ENCODE data around the gene AK1. TPM values are rescaled to one million over a fixed set of nuclear protein-coding genes. Genes with fewer than 3 reads are reported as not detected.

The AK1 gene
- total and polyA plus RNA-seq, 2 of the 13 experiments (the other 11 are each of a cell fraction or from before 2014, with no cell fraction given) = 19.1 to 32.8 TPM

GRCh38 chr9:127921557-127922120, 44.2 kb upstream of the AK1 start (continued):
- no peak for TF ChIP-seq ZHX1 (CRISPR knock-in tag; IDR thresholded peaks at IDR 0.05; ENCODE audit: low read depth)
- TF ChIP-seq SAP130 (CRISPR knock-in tag; IDR thresholded peaks at IDR 0.05; ENCODE audit: low read depth) = 0 out of 2 replicates have a peak, but pooled peaks have one; percentile 24
- peak; percentile 98 for TF ChIP-seq STAG1 (CRISPR knock-in tag; IDR thresholded peaks at IDR 0.05)
- 0 out of 2 replicates have a peak, but pooled peaks have one; percentile 45 for TF ChIP-seq MEIS1 (CRISPR knock-in tag; IDR thresholded peaks at IDR 0.05; ENCODE audit: borderline replicate concordance)
- TF ChIP-seq XRCC5 (optimal IDR thresholded peaks at IDR 0.05; ENCODE audit: low read length) = peak; percentile 47
- TF ChIP-seq ZNF598 (CRISPR knock-in tag; IDR thresholded peaks at IDR 0.05; ENCODE audit: borderline replicate concordance) = 0 out of 2 replicates have a peak, but pooled peaks have one; percentile 22
- no peak for TF ChIP-seq GRHL1 (CRISPR knock-in tag; conservative IDR thresholded peaks at IDR 0.05)
- no peak for TF ChIP-seq ZNF781 (CRISPR knock-in tag; IDR thresholded peaks at IDR 0.05; ENCODE audit: borderline replicate concordance, not compliant biosample characterization)
- peak; percentile 97 for TF ChIP-seq ZNF629 (CRISPR knock-in tag; conservative IDR thresholded peaks at IDR 0.05)
- peak; percentile 68; the same call in 1 of the 2 replicates for TF ChIP-seq DZIP1 (CRISPR knock-in tag; IDR thresholded peaks at IDR 0.05)
- TF ChIP-seq ELF1 (CRISPR knock-in tag; IDR thresholded peaks at IDR 0.05) = 0 out of 2 replicates have a peak, but pooled peaks have one; percentile 29
- TF ChIP-seq ELK4 (CRISPR knock-in tag; IDR thresholded peaks at IDR 0.05; ENCODE audit: borderline replicate concordance) = no peak
- no peak for TF ChIP-seq ZNF574 (CRISPR knock-in tag; IDR thresholded peaks at IDR 0.05)
- TF ChIP-seq SP140L (CRISPR knock-in tag; IDR thresholded peaks at IDR 0.05; ENCODE audit: borderline replicate concordance) = no peak
- TF ChIP-seq HNRNPLL (IDR thresholded peaks at IDR 0.05; ENCODE audit: low read depth, low read length, poor library complexity, severe bottlenecking) = peak; percentile 14

All from HepG2 (cell line).